Bronchial epithelial cell (primary cell): Measurements from ENCODE around the gene LPCAT4. TPM values are rescaled to one million over a fixed set of nuclear protein-coding genes. Genes with fewer than 3 reads are reported as not detected.

Experiments
- DNase-seq: peaks from one replicate; pipeline ENCODE4 v3.0.0-alpha.2; 2010; ENCODE audit warnings: low read depth
- FAIRE-seq: peaks from 2 replicates; lab custom pipeline; 2011; peaks lifted over from hg19 to GRCh38; lab: Jason Lieb, UNC
- H3K27me3 ChIP-seq: 2 replicates; pipeline ENCODE4 v1.5.1; 2011; ENCODE audit warnings: low read length; ENCODE audit not compliant: control insufficient read depth, insufficient read depth
- H3K36me3 ChIP-seq: 2 replicates; pipeline ENCODE4 v1.5.1; 2011; ENCODE audit warnings: low read length; ENCODE audit not compliant: control insufficient read depth, insufficient read depth
- H3K4me3 ChIP-seq: 2 replicates; pipeline ENCODE4 v1.5.1; 2011; ENCODE audit warnings: mild to moderate bottlenecking, low read depth, low read length, control low read depth
- CTCF ChIP-seq: IDR thresholded peaks from 2 replicates; pipeline ENCODE4 v1.5.1; 2011; ENCODE audit warnings: mild to moderate bottlenecking, moderate library complexity, low read length, control low read depth, inconsistent platforms; ENCODE audit not compliant: insufficient read depth, severe bottlenecking
- total RNA-seq: library from RNA; depleted of rRNA; stranded (reverse); fragments of >200 nt; gene quantifications from 2 replicates; pipeline ENCODE4 v1.2.1, GENCODE V29; 2014

LPCAT4 gene
- total RNA-seq, 1 donor from 2014 or later, result 6.1 TPM

GRCh38 chr15:34338347-34338746 lies 28.6 kb downstream of the LPCAT4 start:
- DNase-seq, result no peak
- no peak for FAIRE-seq
- no peak for TF ChIP-seq CTCF
- H3K36me3 ChIP-seq, result peaks cover 4% of the 10 kb centered on the region
- peak overlapping the region; percentile 69 for H3K4me3 ChIP-seq
- no peaks in the 10 kb centered on the region for H3K27me3 ChIP-seq

- TF ChIP-seq CTCF, result no peak
- Histone ChIP-seq H3K27me3 (no peaks in the 10 kb centered on the region), H3K36me3 (peaks cover 4% of the 10 kb centered on the region), H3K4me3 (peak within 1 kb of the TSS; percentile 69)
- DNase-seq (peak; percentile 82), FAIRE-seq (no peak)
These were observed 29.3 kb downstream of the LPCAT4 start, which contains the start of gene SLC12A6 for GRCh38 chr15:34337557-34338306. Gene SLC12A6, minus strand, starts transcription at chr15:34337781. Its CDS starts 1,101 bp downstream, at chr15:34336680.

GRCh38 chr15:34336991-34337556 lies 29.9 kb downstream of the LPCAT4 start:
- no peak for FAIRE-seq
- DNase-seq, result no peak
- no peak for TF ChIP-seq CTCF
- Histone ChIP-seq H3K36me3 (peaks cover 4% of the 10 kb centered on the region), H3K27me3 (no peaks in the 10 kb centered on the region), H3K4me3 (peak overlapping the region; percentile 69)

GRCh38 chr15:34336231-34336990 lies 30.6 kb downstream of the LPCAT4 start:
- H3K4me3 ChIP-seq, result no peak overlapping the region
- no peak for TF ChIP-seq CTCF
- peaks cover 2% of the 10 kb centered on the region for H3K36me3 ChIP-seq
- no peak for DNase-seq
- no peaks in the 10 kb centered on the region for H3K27me3 ChIP-seq
- FAIRE-seq, result no peak

GRCh38 chr15:34335176-34336032 lies 31.6 kb downstream of the LPCAT4 start:
- FAIRE-seq (no peak), DNase-seq (peak; percentile 63)
- peaks cover 2% of the 10 kb centered on the region for H3K36me3 ChIP-seq
- H3K27me3 ChIP-seq, result no peaks in the 10 kb centered on the region
- no peak overlapping the region for H3K4me3 ChIP-seq
- TF ChIP-seq CTCF, result no peak
